ENCODE results near the gene RBM42. TPM values are rescaled to one million over a fixed set of nuclear protein-coding genes. Genes with fewer than 3 reads are reported as not detected.
A peak's percentile ranks its signal among the peaks of the same experiment; 100 is the strongest.

Gene RBM42
- total and polyA plus RNA-seq, 9 of the 15 experiments (the other 6 are each of a cell fraction or from before 2014, with no cell fraction given) = 5.7 to 149 (median 32.4) TPM

DNA sequence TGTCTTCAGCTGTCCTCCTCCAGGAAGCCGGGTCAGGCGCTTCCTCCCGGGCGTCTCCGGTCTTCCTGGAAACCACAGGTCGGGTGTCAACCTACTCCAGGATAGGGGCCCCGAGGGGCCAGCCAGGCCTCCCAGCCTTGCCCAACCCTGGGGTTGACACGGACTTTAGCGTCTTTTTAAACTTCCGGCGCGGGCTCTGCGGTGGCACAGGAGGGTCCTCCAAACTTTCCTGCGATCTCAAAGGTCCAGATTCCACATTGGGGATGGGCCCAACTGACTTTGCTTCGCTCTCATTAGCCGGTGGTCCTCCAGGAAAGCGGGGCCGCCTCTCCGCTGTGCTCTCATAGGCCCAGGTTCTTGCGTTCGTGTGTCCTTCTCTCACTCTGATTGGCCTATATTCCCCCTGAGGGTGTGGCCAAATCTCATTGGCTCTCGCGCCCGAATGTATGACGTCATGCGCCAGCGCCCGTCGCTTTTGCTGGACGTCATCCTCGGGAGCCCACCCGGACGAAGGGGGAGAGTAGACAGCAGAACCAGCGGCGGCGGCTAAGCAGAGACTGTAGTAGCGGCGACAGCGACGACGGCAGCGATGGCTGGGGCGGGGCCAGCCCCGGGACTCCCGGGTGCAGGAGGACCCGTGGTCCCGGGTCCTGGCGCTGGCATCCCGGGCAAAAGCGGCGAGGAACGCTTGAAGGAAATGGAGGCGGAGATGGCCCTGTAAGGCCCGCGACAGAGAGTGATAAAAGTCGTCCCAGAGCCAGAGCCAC lies at the start of gene RBM42 (continued):
- TF ChIP-seq, protein P1, sequence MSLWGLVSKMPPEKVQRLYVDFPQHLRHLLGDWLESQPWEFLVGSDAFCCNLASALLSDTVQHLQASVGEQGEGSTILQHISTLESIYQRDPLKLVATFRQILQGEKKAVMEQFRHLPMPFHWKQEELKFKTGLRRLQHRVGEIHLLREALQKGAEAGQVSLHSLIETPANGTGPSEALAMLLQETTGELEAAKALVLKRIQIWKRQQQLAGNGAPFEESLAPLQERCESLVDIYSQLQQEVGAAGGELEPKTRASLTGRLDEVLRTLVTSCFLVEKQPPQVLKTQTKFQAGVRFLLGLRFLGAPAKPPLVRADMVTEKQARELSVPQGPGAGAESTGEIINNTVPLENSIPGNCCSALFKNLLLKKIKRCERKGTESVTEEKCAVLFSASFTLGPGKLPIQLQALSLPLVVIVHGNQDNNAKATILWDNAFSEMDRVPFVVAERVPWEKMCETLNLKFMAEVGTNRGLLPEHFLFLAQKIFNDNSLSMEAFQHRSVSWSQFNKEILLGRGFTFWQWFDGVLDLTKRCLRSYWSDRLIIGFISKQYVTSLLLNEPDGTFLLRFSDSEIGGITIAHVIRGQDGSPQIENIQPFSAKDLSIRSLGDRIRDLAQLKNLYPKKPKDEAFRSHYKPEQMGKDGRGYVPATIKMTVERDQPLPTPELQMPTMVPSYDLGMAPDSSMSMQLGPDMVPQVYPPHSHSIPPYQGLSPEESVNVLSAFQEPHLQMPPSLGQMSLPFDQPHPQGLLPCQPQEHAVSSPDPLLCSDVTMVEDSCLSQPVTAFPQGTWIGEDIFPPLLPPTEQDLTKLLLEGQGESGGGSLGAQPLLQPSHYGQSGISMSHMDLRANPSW (CRISPR knock-in tag; IDR thresholded peaks at IDR 0.05) = no peak
- TF ChIP-seq KLF16 (IDR thresholded peaks at IDR 0.05) (no peak), RBFOX2 (IDR thresholded peaks at IDR 0.05; ENCODE audit: low read depth, low read length) (peak; percentile 89), POLR2G (IDR thresholded peaks at IDR 0.05; ENCODE audit: low read depth, low read length) (peak; percentile 83), CREBBP (IDR thresholded peaks at IDR 0.05; ENCODE audit: low read depth, low read length) (no peak), BCL6 (CRISPR knock-in tag; IDR thresholded peaks at IDR 0.05) (no peak), SMAD2 (IDR thresholded peaks at IDR 0.05; ENCODE audit: low read depth, low read length) (no peak), RFX7 (CRISPR knock-in tag; IDR thresholded peaks at IDR 0.05) (no peak), TEAD1 (CRISPR knock-in tag; IDR thresholded peaks at IDR 0.05) (peak in 1 of 2 experiments; percentile 4; a peak in 1 of 4 replicates)
- TF ChIP-seq, protein P2, sequence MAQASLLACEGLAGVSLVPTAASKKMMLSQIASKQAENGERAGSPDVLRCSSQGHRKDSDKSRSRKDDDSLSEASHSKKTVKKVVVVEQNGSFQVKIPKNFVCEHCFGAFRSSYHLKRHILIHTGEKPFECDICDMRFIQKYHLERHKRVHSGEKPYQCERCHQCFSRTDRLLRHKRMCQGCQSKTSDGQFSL (CRISPR knock-in tag; IDR thresholded peaks at IDR 0.05) = no peak
- TF ChIP-seq, protein P2 (tag; IDR thresholded peaks at IDR 0.05) = no peak
- TF ChIP-seq, protein P3, sequence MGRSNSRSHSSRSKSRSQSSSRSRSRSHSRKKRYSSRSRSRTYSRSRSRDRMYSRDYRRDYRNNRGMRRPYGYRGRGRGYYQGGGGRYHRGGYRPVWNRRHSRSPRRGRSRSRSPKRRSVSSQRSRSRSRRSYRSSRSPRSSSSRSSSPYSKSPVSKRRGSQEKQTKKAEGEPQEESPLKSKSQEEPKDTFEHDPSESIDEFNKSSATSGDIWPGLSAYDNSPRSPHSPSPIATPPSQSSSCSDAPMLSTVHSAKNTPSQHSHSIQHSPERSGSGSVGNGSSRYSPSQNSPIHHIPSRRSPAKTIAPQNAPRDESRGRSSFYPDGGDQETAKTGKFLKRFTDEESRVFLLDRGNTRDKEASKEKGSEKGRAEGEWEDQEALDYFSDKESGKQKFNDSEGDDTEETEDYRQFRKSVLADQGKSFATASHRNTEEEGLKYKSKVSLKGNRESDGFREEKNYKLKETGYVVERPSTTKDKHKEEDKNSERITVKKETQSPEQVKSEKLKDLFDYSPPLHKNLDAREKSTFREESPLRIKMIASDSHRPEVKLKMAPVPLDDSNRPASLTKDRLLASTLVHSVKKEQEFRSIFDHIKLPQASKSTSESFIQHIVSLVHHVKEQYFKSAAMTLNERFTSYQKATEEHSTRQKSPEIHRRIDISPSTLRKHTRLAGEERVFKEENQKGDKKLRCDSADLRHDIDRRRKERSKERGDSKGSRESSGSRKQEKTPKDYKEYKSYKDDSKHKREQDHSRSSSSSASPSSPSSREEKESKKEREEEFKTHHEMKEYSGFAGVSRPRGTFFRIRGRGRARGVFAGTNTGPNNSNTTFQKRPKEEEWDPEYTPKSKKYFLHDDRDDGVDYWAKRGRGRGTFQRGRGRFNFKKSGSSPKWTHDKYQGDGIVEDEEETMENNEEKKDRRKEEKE (IDR thresholded peaks at IDR 0.05; ENCODE audit: borderline replicate concordance in 1 of 2, control insufficient read depth in 1 of 2, low read depth in 2 of 2, low read length in 1 of 2) = no peak
- TF ChIP-seq, protein P4, sequence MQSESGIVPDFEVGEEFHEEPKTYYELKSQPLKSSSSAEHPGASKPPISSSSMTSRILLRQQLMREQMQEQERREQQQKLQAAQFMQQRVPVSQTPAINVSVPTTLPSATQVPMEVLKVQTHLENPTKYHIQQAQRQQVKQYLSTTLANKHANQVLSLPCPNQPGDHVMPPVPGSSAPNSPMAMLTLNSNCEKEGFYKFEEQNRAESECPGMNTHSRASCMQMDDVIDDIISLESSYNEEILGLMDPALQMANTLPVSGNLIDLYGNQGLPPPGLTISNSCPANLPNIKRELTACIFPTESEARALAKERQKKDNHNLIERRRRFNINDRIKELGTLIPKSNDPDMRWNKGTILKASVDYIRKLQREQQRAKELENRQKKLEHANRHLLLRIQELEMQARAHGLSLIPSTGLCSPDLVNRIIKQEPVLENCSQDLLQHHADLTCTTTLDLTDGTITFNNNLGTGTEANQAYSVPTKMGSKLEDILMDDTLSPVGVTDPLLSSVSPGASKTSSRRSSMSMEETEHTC (IDR thresholded peaks at IDR 0.05) = no peak
- TF ChIP-seq, protein P5, sequence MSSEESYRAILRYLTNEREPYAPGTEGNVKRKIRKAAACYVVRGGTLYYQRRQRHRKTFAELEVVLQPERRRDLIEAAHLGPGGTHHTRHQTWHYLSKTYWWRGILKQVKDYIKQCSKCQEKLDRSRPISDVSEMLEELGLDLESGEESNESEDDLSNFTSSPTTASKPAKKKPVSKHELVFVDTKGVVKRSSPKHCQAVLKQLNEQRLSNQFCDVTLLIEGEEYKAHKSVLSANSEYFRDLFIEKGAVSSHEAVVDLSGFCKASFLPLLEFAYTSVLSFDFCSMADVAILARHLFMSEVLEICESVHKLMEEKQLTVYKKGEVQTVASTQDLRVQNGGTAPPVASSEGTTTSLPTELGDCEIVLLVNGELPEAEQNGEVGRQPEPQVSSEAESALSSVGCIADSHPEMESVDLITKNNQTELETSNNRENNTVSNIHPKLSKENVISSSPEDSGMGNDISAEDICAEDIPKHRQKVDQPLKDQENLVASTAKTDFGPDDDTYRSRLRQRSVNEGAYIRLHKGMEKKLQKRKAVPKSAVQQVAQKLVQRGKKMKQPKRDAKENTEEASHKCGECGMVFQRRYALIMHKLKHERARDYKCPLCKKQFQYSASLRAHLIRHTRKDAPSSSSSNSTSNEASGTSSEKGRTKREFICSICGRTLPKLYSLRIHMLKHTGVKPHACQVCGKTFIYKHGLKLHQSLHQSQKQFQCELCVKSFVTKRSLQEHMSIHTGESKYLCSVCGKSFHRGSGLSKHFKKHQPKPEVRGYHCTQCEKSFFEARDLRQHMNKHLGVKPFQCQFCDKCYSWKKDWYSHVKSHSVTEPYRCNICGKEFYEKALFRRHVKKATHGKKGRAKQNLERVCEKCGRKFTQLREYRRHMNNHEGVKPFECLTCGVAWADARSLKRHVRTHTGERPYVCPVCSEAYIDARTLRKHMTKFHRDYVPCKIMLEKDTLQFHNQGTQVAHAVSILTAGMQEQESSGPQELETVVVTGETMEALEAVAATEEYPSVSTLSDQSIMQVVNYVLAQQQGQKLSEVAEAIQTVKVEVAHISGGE (CRISPR knock-in tag; IDR thresholded peaks at IDR 0.05) = peak in 2 of 3 experiments; percentile 30 to 70; a peak in 2 of 6 replicates

Data from K562 (cell line).